HCT116 (cell line): ENCODE results near the gene WDFY2. TPM values are rescaled to one million over a fixed set of nuclear protein-coding genes. Genes with fewer than 3 reads are reported as not detected.

Experiments used
- ATAC-seq: fragments of 200-7000 bp; cut with Tn5 transposase; 2 replicates; pipeline ENCODE4 v1.9.1; 2020; ENCODE audit warnings: mild to moderate bottlenecking, moderate library complexity
- BruUV-seq: library from RNA; stranded (reverse); fragments of 400-500 nt; replicated peaks from 2 replicates; lab custom pipeline; 2021; lab: Mats Ljungman, UMichigan
- CTCF ChIA-PET: fragments of 300-600 bp; sonication (Branson Sonifier 250); formaldehyde crosslinking; loops from one replicate; lab custom pipeline; 2021; ENCODE audit warnings: antibody characterized with exemption; lab: Charles Lee
- POLR2A ChIA-PET: fragments of 300-600, 350-600 bp; sonication (Branson Sonifier 250); formaldehyde crosslinking; loops from one replicate; lab custom pipeline; 2021; ENCODE audit warnings: antibody characterized with exemption; lab: Charles Lee
- RAD21 ChIA-PET, 2 experiments: fragments of 300-600 bp; sonication (Branson Sonifier 250); formaldehyde crosslinking; loops; one replicate each; lab custom pipeline; 2023; ENCODE audit warnings: low total read pairs in 2 of 2; ENCODE audit not compliant: uncharacterized antibody in 2 of 2, unreplicated experiment in 2 of 2, low non-redundant PET in 1 of 2; lab: Charles Lee
- DNase-seq: peaks from one replicate; pipeline ENCODE4 v3.0.0-alpha.2; 2010; ENCODE audit warnings: low read depth, low spot score
- H2AFZ ChIP-seq: fragments of 200-600 bp; shearing (Covaris generic), sonication (generic); 2 replicates; pipeline ENCODE4 v1.6.1; 2017; ENCODE audit warnings: low read depth, mixed run types, mixed read lengths, antibody characterized with exemption, low read length; ENCODE audit not compliant: poor library complexity, severe bottlenecking
- H3K27ac ChIP-seq: 2 replicates; pipeline ENCODE4 v1.5.1; 2012; ENCODE audit warnings: low read depth, low read length
- H3K27me3 ChIP-seq: fragments of 200-600 bp; sonication (generic); 2 replicates; pipeline ENCODE4 v1.6.1; 2016; ENCODE audit warnings: mixed run types, low read length, mixed read lengths; ENCODE audit not compliant: insufficient read depth
- H3K36me3 ChIP-seq, 2 experiments: fragments of 200-500 bp in 1 of 2; fragments of 200-600 bp in 1 of 2; sonication (Bioruptor generic) in 1 of 2; sonication (generic) in 1 of 2; 2 replicates each; pipeline versions ENCODE4 v1.5.1 to v1.6.1; 2014 to 2016; ENCODE audit warnings: low read length in 2 of 2, inconsistent platforms in 1 of 2, mixed read lengths in 1 of 2, mixed run types in 1 of 2; ENCODE audit not compliant: insufficient read depth in 2 of 2, control insufficient read depth in 1 of 2
- H3K4me1 ChIP-seq, 2 experiments: fragments of 200-600 bp in 1 of 2; sonication (generic) in 1 of 2; 2 replicates each; pipeline versions ENCODE4 v1.5.1 to v1.6.1; 2012 to 2017; ENCODE audit warnings: low read length in 2 of 2, inconsistent platforms in 1 of 2, mild to moderate bottlenecking in 1 of 2, mixed read lengths in 1 of 2, mixed run types in 1 of 2, moderate library complexity in 1 of 2; ENCODE audit not compliant: insufficient read depth in 2 of 2, control insufficient read depth in 1 of 2
- H3K4me2 ChIP-seq: fragments of 200-600 bp; sonication (generic); 2 replicates; pipeline ENCODE4 v1.6.1; 2017; ENCODE audit warnings: mixed run types, low read length, mixed read lengths
- H3K4me3 ChIP-seq, 2 experiments: fragments of 200-600 bp in 1 of 2; sonication (generic) in 1 of 2; replicated peaks in 1 of 2; 2 replicates each; pipeline ENCODE4 v1.5.1; 2011 to 2016; ENCODE audit warnings: low read length in 2 of 2, control low read depth in 1 of 2, low read depth in 1 of 2, mild to moderate bottlenecking in 1 of 2, mixed read lengths in 1 of 2, mixed run types in 1 of 2
- H3K79me2 ChIP-seq: fragments of 200-600 bp; sonication (generic); 2 replicates; pipeline ENCODE4 v1.6.1; 2017; ENCODE audit warnings: mild to moderate bottlenecking, mixed run types, low read length, moderate library complexity, mixed read lengths; ENCODE audit not compliant: insufficient read depth
- H3K9ac ChIP-seq: fragments of 200-600 bp; sonication (generic); 2 replicates; pipeline ENCODE4 v1.6.1; 2016; ENCODE audit warnings: low read length, mixed read lengths
- H3K9me2 ChIP-seq: fragments of 200-600 bp; sonication (generic), shearing (Covaris generic); 2 replicates; pipeline ENCODE4 v1.6.1; 2017; ENCODE audit warnings: mixed run types, mild to moderate bottlenecking, moderate library complexity; ENCODE audit not compliant: insufficient read depth
- H3K9me3 ChIP-seq, 2 experiments: fragments of 200-500 bp in 1 of 2; fragments of 200-600 bp in 1 of 2; sonication (Bioruptor generic) in 1 of 2; sonication (generic) in 1 of 2; 2 replicates each; pipeline ENCODE4 v1.6.1; 2014 to 2017; ENCODE audit warnings: low read length in 2 of 2, mixed read lengths in 2 of 2, inconsistent platforms in 1 of 2, low read depth in 1 of 2, mild to moderate bottlenecking in 1 of 2, mixed run types in 1 of 2, moderate library complexity in 1 of 2; ENCODE audit not compliant: control insufficient read depth in 1 of 2, insufficient read depth in 1 of 2
- H4K20me1 ChIP-seq: fragments of 200-600 bp; sonication (generic), shearing (Covaris generic); 2 replicates; pipeline ENCODE4 v1.6.1; 2017; ENCODE audit warnings: mixed run types, mild to moderate bottlenecking, moderate library complexity; ENCODE audit not compliant: insufficient read depth
- CBX3 ChIP-seq: IDR thresholded peaks from 2 replicates; pipeline ENCODE4 v1.6.1; 2012; ENCODE audit warnings: low read depth
- ELF1 ChIP-seq: IDR thresholded peaks from 2 replicates; pipeline ENCODE4 v1.6.1; 2012; ENCODE audit warnings: low read depth, borderline replicate concordance
- EZH2 ChIP-seq: fragments of 200-600 bp; sonication (generic); IDR thresholded peaks from 2 replicates; pipeline ENCODE4 v1.6.1; 2017; ENCODE audit warnings: antibody characterized with exemption, mixed run types
- EZH2phosphoT487 ChIP-seq: fragments of 200-600 bp; IDR thresholded peaks from 2 replicates; pipeline ENCODE4 v1.6.1; 2018; ENCODE audit warnings: antibody characterized with exemption, borderline replicate concordance
- POLR2AphosphoS5 ChIP-seq: IDR thresholded peaks from 2 replicates; pipeline ENCODE4 v1.6.1; 2011; ENCODE audit warnings: mild to moderate bottlenecking, low read depth, low read length, moderate library complexity
- RAD21 ChIP-seq: IDR thresholded peaks from 2 replicates; pipeline ENCODE4 v1.6.1; 2012; ENCODE audit warnings: low read depth, mild to moderate bottlenecking
- SP1 ChIP-seq: IDR thresholded peaks from 2 replicates; pipeline ENCODE4 v1.6.1; 2012; ENCODE audit warnings: low read depth
- TCF7L2 ChIP-seq: IDR thresholded peaks from 2 replicates; pipeline ENCODE4 v1.7.0; 2011; ENCODE audit warnings: borderline replicate concordance, inconsistent platforms; ENCODE audit not compliant: insufficient read depth, insufficient read length; ENCODE audit errors: extremely low read depth
- intact Hi-C: fragments of 100-400 bp; cut with micrococcal nuclease; formaldehyde crosslinking; loops from 2 replicates; pipeline ENCODE4 v1.10.0; 2022
- total RNA-seq: library from RNA; stranded (reverse); gene quantifications from one replicate; pipeline ENCODE4 v1.2.1, GENCODE V29; 2021; ENCODE audit not compliant: unreplicated experiment
- TF ChIP-seq, protein P1 (sequence below), 3 experiments: fragments of 200-600 bp in 1 of 3; sonication (generic) in 1 of 3; IDR thresholded peaks in 2 of 3; conservative IDR thresholded peaks in 1 of 3; 2 replicates each; pipeline ENCODE4 v1.5.1; 2012 to 2017; ENCODE audit warnings: low read depth in 2 of 3, low read length in 2 of 3, antibody characterized with exemption in 1 of 3, borderline replicate concordance in 1 of 3, control low read depth in 1 of 3, mild to moderate bottlenecking in 1 of 3, mixed read lengths in 1 of 3, mixed run types in 1 of 3, moderate library complexity in 1 of 3; ENCODE audit not compliant: insufficient read depth in 1 of 3

Gene WDFY2
- total RNA-seq, 1 experiment from 2014 or later = 6.1 TPM

DNA sequence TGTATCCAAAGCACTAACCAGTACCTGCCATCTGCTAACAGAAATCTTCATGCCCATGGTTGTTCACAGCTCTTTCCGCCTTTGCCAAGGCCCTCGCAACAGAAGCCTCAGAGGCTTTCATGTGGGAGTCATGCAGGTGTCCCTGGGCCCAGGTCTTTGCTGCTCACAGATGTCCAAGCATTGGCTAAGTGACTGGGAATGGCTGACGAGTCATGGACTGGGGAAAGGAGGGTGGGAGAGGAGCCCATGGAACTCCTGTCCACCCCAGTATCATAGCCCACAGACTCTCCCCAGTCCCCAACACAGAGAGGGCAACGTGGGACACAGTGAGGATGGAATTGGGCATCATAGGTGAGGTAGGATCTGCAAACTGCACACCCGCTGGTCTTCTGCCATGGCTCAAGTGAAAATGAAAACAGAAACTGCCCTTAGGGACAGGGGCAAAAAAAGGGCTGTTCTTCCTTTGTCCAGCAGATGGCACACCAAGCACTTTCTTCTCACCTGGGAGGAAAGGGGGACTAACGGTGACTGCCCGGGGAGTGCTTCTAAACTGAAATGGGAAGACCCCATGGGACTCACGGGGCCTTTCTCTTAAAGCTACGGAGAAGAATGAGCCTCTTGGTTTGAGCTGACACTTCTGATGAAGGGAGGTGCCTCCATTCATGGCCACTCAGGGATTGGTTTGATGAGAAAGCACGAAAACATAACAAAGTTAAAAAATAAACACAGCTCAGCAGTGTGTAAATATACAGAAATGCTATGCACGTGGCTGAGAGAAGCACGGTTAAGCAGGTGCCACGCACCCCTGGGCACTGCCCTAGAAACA is 230.8 kb downstream of the WDFY2 start:
- peak overlapping the region; percentile 15 to 33 for H3K4me3 ChIP-seq
- no TSS peak for BruUV-seq
- H4K20me1 ChIP-seq = no peaks in the 10 kb centered on the region
- H3K27ac ChIP-seq = no peak overlapping the region
- DNase-seq (peak; percentile 60), ATAC-seq (peak; percentile 81)
- no peaks in the 10 kb centered on the region for H3K36me3 ChIP-seq
- ChIA-PET POLR2A (no interaction called here), RAD21 (no interaction called here), CTCF (interaction anchor here (0.6 to 2.7 kb wide), 11 partner anchors 14 to 389 kb away, joined by 3 to 22 read pairs (median 4); partner anchors contain the start of genes NEK5 and TMEM272)
- no peak for TF ChIP-seq ELF1
- TF ChIP-seq, protein P1, sequence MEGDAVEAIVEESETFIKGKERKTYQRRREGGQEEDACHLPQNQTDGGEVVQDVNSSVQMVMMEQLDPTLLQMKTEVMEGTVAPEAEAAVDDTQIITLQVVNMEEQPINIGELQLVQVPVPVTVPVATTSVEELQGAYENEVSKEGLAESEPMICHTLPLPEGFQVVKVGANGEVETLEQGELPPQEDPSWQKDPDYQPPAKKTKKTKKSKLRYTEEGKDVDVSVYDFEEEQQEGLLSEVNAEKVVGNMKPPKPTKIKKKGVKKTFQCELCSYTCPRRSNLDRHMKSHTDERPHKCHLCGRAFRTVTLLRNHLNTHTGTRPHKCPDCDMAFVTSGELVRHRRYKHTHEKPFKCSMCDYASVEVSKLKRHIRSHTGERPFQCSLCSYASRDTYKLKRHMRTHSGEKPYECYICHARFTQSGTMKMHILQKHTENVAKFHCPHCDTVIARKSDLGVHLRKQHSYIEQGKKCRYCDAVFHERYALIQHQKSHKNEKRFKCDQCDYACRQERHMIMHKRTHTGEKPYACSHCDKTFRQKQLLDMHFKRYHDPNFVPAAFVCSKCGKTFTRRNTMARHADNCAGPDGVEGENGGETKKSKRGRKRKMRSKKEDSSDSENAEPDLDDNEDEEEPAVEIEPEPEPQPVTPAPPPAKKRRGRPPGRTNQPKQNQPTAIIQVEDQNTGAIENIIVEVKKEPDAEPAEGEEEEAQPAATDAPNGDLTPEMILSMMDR (IDR thresholded peaks at IDR 0.05 in 2 of 3, conservative IDR thresholded peaks at IDR 0.05 in 1 of 3; ENCODE audit: borderline replicate concordance in 1 of 3, insufficient read depth in 1 of 3, low read depth in 2 of 3, low read length in 2 of 3) = peak; percentile 75 to 87 (median 85)
- TF ChIP-seq RAD21 = peak; percentile 76
- no peaks in the 10 kb centered on the region for H3K9me2 ChIP-seq
- peak overlapping the region; percentile 52 for H2AFZ ChIP-seq
- peak overlapping the region; percentile 63 for H3K4me2 ChIP-seq
- peaks cover 0 to 31% of the 10 kb centered on the region in 2 experiments; a peak in 3 of 4 replicates for H3K4me1 ChIP-seq
- intact Hi-C loops = loop anchor here (1.0 kb wide), 2 partner anchors 312 to 386 kb away; no protein-coding TSS in a partner anchor
- no peaks in the 10 kb centered on the region for H3K79me2 ChIP-seq
- no peaks in the 10 kb centered on the region for H3K9me3 ChIP-seq
- no peaks in the 10 kb centered on the region; the same call in 1 of the 2 replicates for H3K27me3 ChIP-seq
- H3K9ac ChIP-seq = no peak overlapping the region

GRCh38 chr13:51815848-51816247 is 231.6 kb downstream of the WDFY2 start:
- Histone ChIP-seq H3K36me3 (no peaks in the 10 kb centered on the region), H2AFZ (no peak overlapping the region), H4K20me1 (no peaks in the 10 kb centered on the region), H3K4me1 (peaks cover 0 to 31% of the 10 kb centered on the region in 2 experiments; a peak in 3 of 4 replicates), H3K4me3 (no peak overlapping the region), H3K9me2 (no peaks in the 10 kb centered on the region), H3K9ac (no peak overlapping the region), H3K79me2 (no peaks in the 10 kb centered on the region), H3K9me3 (no peaks in the 10 kb centered on the region), H3K27ac (no peak overlapping the region), H3K4me2 (no peak overlapping the region), H3K27me3 (peaks cover 3% of the 10 kb centered on the region; the same call in 1 of the 2 replicates)
- no TSS peak for BruUV-seq
- CTCF ChIA-PET = interaction anchor here (0.6 to 2.7 kb wide), 9 partner anchors 17 to 385 kb away, joined by 3 to 22 read pairs (median 4); partner anchors contain the start of genes NEK5 and TMEM272
- RAD21 ChIA-PET = no interaction called here
- no peak for ATAC-seq
- DNase-seq = no peak
- POLR2A ChIA-PET = interaction anchor here (0.8 kb wide), 1 partner anchor 363 kb away, joined by 3 read pairs; the partner anchor contains the start of gene INTS6
- intact Hi-C loops = loop anchor here (1.0 kb wide), 2 partner anchors 311 to 385 kb away; no protein-coding TSS in a partner anchor
- TF ChIP-seq EZH2 = no peak
- no peak for TF ChIP-seq TCF7L2
- TF ChIP-seq EZH2phosphoT487 = no peak
- TF ChIP-seq, protein P1 (IDR thresholded peaks at IDR 0.05 in 2 of 3, conservative IDR thresholded peaks at IDR 0.05 in 1 of 3; ENCODE audit: borderline replicate concordance in 1 of 3, insufficient read depth in 1 of 3, low read depth in 2 of 3, low read length in 2 of 3) = no peak
- TF ChIP-seq CBX3 = no peak
- TF ChIP-seq POLR2AphosphoS5 = no peak
- TF ChIP-seq SP1 = no peak
